ENCODE results near the gene CYP24A1. TPM values are rescaled to one million over a fixed set of nuclear protein-coding genes. Genes with fewer than 3 reads are reported as not detected.

CYP24A1 gene
- total and polyA plus RNA-seq, 2 experiments from 2014 or later: not detected

- no peak for TF ChIP-seq CTCF (IDR thresholded peaks at IDR 0.05; ENCODE audit: low read depth, low read length)
- H3K36me3 ChIP-seq: no peaks in the 10 kb centered on the region
- no peak for DNase-seq (ENCODE audit: low read depth in 1 of 2, low spot score in 1 of 2)
- H3K4me3 ChIP-seq: no peak overlapping the region
- no peaks in the 10 kb centered on the region for H3K9me3 ChIP-seq (ENCODE audit: low read depth)
- peaks cover 40% of the 10 kb centered on the region for H3K27me3 ChIP-seq
- H3K27ac ChIP-seq: no peak overlapping the region
- no peaks in the 10 kb centered on the region for H3K4me1 ChIP-seq (ENCODE audit: low read depth)
Observed at GRCh38 chr20:54166987-54167662, 6.7 kb downstream of the CYP24A1 start.

DNA sequence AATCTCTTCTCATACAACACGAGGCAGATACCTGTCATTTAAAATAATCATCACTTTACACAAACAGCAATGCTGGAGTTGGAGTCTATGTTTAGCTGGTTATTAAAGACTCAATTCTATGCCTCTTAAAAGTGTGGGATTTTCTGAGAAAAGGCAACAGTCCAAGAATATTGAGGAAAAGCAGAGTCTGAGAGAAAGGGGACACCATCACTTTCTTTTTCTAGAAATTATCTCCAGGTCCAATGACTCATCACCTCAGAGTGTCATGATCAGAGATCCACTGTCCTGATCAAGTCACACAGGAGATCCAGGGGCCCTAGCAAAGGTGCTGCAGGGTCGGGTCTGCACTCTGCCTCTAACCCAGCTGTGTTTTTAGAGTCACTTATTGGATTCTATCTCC is 8.0 kb downstream of the CYP24A1 start:
- Histone ChIP-seq H3K36me3 (no peaks in the 10 kb centered on the region), H3K4me3 (no peak overlapping the region), H3K4me1 (ENCODE audit: low read depth) (no peaks in the 10 kb centered on the region), H3K27ac (no peak overlapping the region), H3K27me3 (peaks cover 27% of the 10 kb centered on the region), H3K9me3 (ENCODE audit: low read depth) (no peaks in the 10 kb centered on the region)
- DNase-seq (ENCODE audit: low read depth in 1 of 2, low spot score in 1 of 2): no peak
- TF ChIP-seq CTCF (IDR thresholded peaks at IDR 0.05; ENCODE audit: low read depth, low read length): no peak

- Histone ChIP-seq H3K9me3 (ENCODE audit: low read depth) (no peaks in the 10 kb centered on the region), H3K4me3 (no peak overlapping the region), H3K4me1 (ENCODE audit: low read depth) (no peaks in the 10 kb centered on the region), H3K27me3 (peaks cover 19% of the 10 kb centered on the region), H3K27ac (no peak overlapping the region), H3K36me3 (no peaks in the 10 kb centered on the region)
- no peak for TF ChIP-seq CTCF (IDR thresholded peaks at IDR 0.05; ENCODE audit: low read depth, low read length)
- no peak for DNase-seq (ENCODE audit: low read depth in 1 of 2, low spot score in 1 of 2)
Observed at GRCh38 chr20:54165014-54165413, 8.8 kb downstream of the CYP24A1 start.

DNA sequence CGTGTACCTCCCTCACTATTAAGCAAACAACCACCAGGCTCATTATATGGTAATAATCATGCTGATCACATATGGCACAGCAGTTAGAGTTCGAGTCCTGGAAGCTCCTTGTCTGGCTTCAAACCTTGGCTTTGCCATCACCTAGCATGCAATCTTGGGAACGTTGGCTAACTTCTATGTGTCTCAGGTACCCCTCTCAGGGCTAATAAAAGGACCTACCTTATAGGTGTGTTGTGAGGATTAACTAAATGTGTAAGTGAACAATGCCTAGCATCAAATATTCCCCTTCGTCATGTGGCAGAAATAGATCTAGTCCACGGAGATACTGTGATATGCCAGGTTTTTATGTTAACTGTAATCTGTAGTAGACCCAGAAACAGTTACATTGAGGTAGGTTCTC is 10.4 kb downstream of the CYP24A1 start:
- Histone ChIP-seq H3K4me3 (no peak overlapping the region), H3K27ac (no peak overlapping the region), H3K27me3 (peaks cover 6% of the 10 kb centered on the region), H3K9me3 (ENCODE audit: low read depth) (no peaks in the 10 kb centered on the region), H3K36me3 (no peaks in the 10 kb centered on the region), H3K4me1 (ENCODE audit: low read depth) (no peaks in the 10 kb centered on the region)
- no peak for TF ChIP-seq CTCF (IDR thresholded peaks at IDR 0.05; ENCODE audit: low read depth, low read length)
- DNase-seq (ENCODE audit: low read depth in 1 of 2, low spot score in 1 of 2): no peak

- TF ChIP-seq CTCF (IDR thresholded peaks at IDR 0.05; ENCODE audit: low read depth, low read length): no peak
- no peak for DNase-seq (ENCODE audit: low read depth in 1 of 2, low spot score in 1 of 2)
- no peaks in the 10 kb centered on the region for H3K36me3 ChIP-seq
- no peak overlapping the region for H3K27ac ChIP-seq
- H3K9me3 ChIP-seq (ENCODE audit: low read depth): no peaks in the 10 kb centered on the region
- H3K27me3 ChIP-seq: no peaks in the 10 kb centered on the region
- H3K4me1 ChIP-seq (ENCODE audit: low read depth): no peaks in the 10 kb centered on the region
- no peak overlapping the region for H3K4me3 ChIP-seq
Observed at GRCh38 chr20:54162378-54163009, 11.3 kb downstream of the CYP24A1 start.
